COLO829 (cell line): ENCODE results near the gene PPP2R3A.
A peak's percentile ranks its signal among the peaks of the same experiment; 100 is the strongest.

Experiments used
- DNase-seq: peaks from one replicate; pipeline ENCODE4 v3.0.0; 2012; ENCODE audit warnings: low spot score

Gene PPP2R3A

DNA sequence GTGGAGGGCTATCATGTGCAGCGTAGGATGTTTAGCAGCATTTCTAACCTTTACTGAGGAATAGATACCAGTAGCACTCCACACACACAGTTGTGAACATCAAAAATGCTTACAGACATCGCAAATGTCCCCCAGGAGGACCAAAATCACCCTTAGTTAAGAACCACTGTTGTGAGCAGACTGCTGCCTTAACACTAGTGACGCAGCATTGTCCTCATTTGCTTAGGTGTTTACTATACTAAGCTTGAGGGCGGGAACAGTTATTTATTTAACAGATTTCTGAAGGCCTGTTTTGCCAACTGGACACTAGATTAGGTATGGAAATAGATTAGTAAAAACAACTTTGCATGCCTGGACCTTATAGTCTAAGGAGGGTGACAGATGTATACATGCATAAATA lies 2.3 kb downstream of the PPP2R3A start:
- DNase-seq = no peak

DNA sequence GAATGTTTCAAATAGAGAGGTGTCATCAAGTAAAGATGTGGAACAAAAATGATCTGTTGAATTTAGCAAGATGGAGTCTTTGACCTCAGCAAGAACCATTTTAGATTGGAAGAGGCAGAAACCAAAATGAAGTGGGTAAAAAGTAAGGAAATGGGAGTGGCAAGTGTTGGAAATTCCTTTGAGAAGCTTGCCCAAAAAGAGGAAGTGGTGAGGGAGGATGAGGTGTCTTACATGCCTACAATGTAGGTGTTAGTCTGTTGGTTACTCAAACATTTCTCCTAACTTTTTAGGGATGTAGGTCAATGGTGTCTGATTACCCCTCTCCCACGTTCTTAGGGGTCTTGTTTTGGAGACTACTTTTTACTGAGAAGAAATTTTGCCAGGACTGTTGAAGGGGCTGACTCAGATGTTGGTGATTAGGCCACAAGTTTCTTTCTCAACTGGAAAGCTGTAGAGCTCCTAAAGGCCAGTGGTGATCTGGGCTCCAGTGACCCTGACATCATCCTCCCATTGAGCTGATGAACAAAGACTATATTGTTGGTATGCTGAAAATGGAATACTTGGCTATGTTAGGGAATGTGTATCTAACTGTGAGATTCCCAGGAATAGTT lies 5.1 kb downstream of the PPP2R3A start:
- peak; percentile 94 for DNase-seq

DNA sequence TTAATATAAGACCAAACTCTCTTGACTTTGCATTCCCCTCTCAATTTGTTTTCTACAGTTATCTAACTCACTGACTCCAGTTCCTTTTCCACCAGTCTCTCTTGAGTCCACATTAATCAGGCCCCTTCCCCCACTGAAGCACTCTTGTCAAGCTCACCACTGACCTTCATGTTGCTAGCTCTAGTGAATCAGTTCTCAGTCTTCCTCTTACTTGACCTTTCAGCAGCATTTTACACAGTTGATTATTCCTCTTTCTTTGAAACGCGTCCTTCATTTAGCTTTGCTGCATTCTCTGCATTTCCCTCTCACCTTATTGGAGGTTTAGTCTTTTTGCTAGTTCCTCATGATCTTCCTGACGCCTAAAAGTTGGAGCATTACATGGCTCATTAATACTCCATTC lies 8.3 kb downstream of the PPP2R3A start:
- DNase-seq = no peak

DNA sequence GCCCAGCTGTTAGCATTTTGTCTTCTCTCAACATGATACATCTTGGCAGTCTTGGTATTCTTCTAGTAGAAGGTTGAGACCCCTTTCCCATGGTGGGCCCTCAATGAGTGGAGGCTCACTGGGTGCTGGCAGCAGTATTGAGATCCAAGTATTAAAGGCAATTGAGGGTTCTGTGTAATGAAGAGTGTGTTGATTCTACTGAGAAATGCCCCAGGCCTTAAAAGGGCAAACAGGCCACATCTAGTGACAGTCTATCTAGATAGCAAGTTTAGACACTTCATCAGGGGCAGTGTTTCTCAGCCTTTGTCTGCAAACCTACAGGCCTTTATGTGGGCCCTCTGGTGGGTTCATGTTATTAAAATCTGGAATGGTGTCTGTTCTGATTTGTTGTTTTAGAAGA lies 9.5 kb downstream of the PPP2R3A start:
- DNase-seq = no peak

DNA sequence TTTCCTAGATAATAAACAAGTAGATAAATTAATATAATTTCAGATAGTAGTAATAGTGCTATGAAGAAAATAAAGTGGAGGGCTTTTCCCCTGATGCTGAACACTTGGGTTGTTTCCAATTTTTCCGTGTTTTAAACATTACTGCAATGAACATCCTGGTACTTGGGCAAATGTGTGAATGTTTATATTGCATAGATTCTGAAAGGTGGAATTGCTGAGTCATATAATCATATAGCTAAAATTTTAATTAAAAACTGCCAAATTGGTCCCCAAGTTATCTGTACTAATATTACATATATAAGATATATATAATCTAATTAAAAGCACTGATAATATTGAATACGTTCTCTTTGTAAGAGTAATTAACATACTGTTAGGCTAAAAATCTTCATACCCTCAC lies 10.0 kb downstream of the PPP2R3A start:
- no peak for DNase-seq

DNA sequence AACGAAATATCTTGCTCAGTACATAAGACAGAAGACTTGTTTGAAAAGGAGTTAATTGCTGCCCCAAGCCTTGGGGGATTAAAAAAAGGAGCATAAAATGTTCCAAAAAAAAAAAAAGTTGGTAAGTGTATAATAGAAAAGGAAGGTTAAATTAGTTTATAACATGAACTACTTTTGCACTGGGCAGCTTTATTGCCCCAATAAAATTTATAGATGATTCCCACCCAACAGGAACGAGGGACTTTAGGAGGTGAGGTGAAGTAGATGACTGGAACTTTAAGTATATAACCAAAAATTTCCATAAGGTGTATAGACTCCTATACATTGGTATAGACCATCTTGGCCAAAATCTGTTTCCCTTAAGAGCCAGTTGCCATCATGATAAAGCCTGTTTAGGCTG lies 14.8 kb downstream of the PPP2R3A start:
- DNase-seq = no peak

DNA sequence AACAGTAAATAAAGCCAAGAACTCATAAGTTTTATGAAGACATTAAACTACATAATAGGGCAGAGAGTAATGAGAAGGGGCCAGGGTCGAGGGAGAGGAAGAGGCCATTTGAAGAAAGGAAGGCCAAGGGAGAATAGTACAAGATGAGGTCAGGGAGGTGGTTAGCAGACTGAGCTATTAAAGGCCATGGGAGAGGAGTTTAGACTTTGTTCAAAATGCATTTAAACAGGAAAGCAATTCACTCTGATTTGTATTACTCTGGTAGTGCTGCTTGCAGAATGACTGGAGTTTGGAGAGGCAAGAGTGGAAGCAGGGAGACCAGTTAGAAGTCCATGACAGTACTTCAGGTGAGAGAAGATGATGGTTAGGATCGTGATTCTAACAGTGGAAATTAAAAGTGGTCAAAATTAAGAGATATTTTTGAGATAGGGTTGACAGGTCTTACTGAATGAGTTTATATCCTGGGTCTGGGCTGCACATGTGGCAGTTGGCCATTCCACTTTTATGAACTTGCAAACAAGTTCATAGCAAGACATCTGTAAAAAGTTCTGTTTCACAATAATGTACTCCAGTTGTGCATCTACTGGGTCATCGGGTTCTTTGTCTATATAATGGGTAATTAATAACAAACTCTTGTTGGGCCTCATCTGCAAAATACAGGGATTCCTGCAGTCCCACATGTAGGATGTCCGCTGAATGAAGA lies 16.3 kb downstream of the PPP2R3A start:
- no peak for DNase-seq

DNA sequence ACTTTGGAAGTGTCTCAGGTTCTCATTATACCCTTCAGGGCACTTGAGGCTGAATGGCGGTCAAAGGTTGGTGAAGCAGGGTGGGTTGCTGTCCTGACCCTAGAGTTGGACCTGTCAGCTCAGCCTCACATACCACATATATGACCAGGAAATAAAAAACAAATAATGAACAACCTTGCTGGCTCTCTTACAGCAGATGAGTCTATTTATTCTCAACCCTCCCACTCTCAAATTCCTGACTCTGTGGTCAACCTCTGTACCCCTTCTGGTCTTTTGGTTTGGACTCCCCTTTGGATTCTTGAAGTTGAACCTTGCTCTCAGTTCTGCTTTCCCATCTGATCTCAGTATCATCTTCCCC lies 16.9 kb downstream of the PPP2R3A start:
- DNase-seq = no peak

DNA sequence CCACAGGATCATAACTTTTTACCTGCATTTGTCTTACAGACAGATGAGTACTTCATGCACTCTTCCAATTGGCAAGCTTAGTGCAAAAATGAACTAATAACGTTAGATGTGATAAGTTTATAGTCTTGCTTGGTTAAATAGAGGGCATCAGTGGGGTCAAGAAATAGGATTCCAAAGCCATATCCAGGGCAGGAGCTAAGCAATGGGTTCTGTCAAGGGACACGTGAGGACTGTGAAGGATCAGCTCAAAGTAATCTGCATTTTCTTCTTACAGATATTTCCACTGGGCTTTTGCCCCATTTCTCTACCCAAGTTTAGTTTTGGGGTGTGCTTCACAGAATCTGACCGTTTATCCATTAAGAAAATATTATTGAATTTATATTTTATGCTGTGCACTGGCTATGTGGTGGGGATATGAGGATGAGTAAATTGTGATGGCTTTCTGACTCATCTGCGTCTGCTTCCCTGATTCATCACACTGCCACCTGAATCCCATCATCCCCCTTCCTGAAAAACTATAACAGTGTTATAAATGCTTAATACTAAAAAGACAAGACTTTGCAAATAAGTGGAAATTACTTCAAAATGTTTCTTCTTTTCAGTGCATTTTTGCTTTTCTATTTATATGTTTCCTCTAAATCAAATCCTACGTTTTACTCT lies 17.5 kb downstream of the PPP2R3A start:
- DNase-seq = no peak

DNA sequence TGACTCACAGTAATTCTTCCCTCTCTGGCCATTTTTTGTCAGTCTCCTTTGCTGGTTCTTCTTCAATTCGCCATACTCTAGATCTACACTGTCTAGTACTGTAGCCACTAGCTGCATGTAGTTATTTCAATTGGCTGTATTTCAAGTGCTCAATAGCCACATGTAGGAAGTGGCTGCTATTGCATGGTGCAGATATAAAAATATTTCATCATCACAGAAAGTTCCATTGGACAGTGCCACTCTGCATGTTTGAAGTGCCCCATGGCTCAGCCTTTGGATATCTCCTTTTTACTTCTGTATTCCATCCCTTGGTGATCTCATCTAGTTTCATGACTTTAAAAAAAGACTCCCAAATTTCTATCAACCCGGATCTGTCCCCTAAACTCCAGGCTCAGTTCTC lies 22.1 kb downstream of the PPP2R3A start:
- DNase-seq = no peak

DNA sequence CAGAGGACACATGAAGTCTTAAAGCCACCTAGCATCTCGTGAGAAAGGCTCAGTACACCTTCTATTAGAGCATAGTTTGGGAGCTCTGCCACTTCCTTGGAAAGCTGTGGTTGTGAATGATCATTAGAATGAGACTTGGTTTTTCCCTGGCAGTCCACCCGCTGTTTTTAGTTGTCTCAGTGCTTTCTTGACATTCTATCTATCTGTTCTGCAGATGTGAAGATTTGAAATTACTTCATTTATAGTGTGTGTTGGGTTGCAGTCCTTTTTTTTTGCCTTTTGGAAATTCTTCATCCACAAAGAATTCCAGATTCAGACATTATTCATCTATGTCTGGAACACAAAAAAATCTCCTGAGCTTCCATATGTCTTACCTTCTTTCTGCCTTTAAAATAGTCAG lies 23.7 kb downstream of the PPP2R3A start:
- no peak for DNase-seq

DNA sequence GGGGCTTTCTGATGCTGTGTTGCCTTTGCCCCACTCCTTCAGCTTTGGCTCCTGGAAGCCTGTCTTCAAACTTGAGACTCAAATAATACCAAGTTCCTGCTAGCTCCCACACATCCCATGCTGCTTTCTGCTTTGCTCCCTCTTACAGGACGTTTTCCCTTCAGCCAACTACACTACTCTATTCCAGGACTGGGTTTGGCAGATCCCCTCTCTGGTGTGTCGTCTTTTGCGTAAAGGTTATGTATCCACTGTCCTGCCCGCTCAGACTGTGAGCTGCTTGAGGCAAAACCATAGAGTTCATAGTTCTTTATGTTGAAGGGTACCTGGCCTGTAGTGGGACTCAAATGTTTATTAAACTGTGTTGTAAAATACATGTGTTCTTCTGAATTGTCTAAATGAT lies 25.4 kb downstream of the PPP2R3A start:
- no peak for DNase-seq

DNA sequence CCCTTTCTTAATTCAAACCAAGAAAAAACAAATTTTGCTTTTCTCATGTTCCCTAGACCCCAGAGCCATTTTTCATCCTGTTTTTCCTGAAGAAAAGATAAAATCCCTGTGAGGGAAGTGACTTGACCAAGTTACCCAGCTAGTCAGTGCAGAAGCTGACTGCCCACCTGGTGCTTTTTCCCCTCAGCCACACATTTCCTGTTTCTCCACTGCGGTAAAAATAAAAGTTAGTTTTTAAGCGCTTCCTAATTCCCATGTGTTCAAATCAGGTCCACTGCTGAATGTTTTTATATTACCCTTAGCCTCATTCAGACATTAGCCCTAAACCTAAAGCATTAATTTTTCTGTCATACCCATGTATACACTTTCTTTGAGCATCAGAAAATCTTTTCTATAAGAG lies 26.1 kb downstream of the PPP2R3A start:
- DNase-seq = no peak

DNA sequence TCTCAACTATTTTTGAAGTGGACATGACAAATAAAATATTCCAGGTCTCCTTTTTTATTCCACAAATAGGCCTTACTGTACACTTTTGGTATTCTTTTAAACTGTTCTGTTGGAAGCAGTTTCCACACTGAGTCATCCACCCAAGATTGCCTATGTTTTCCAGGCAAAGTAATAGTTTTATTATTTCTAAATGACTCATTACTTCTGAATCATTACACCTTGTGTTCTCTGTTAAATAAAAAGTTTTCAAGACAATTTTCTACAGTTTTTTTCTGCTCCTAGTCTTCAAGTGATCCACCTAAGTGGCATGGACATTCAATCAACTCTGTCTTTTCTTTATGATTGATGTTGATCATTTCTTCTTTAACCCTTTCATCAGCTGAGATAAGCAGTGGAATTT lies 26.5 kb downstream of the PPP2R3A start:
- DNase-seq = peak; percentile 79

DNA sequence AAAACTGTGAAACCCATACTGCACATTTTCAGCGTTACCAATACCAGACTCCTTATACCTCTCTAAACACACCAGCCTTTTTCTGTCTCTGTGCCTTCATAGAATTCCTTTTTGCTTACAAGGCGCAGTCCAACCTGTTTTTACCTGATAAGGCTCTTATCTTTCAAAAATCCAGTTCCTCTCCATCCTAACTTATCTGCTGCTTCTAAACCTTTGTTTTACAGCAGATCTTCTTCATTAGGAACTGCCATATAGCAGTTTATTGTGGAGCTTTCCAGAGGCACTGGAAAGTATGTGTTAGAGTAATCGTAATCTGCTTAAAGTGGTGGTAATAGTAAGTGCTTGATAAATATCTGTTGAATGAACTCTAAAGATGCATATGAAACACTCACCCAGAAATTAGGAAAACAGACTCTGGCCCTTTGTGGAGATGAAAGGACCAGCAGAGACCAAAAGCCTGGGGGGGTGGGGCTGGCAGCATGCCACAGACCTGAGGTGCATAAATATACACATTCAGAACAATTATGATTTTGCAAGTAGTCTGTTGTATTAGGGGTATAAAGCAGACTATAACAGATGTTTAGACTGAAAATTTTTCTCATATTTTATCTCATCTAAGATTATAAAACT lies 29.3 kb downstream of the PPP2R3A start:
- no peak for DNase-seq

DNA sequence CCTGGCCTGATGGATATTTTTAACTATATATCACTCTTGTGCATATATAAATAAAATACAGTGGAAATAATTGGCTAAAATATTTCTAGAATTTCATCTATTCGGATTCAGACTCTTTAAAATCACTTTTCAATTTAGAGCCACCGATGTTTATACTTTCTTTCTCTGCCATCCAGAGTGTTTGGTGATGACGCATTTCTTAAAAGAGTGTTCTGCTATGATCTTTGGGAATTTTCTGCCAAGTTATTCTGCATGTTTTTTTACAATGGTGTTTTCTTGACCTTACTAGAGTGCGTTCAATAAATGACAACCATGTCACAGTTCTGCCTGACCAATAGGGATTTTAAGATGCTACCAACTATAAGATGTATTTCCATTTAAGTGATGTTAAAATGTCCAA lies 30.2 kb downstream of the PPP2R3A start:
- no peak for DNase-seq

DNA sequence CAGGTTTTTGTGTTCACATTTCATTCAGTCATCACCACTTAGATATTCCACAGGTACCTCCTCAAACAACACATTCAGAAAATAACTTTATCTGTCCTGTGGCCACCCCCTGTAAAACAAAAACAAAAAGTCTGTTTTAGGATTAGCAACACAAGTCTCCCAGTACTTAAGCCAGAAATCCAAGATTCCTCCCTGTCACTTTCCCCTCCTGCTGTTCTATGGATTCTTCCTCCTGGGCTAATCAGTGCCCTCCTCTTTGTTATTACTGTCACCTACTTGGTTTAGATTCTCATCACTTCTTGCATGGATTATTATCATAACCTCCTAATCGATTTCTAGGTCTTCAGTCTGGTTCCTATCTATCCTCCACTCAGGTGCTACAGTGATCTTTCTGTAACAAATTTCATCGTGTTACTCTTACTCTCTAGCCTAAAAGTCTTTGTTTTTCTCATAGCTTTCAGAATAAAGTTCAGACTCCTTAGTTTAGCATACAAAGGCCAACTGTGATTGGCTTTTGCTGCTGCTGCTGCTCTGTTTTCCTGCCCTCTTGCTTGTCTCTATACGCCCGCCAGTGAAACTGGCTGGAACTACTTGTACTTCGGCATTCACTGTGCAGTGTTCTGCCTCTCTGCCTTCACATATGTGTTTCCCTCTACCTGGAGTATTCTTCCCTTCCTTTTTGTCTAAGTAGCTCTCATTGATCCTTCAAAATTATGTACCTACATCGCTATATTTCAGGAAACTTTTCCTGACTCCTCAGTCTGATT lies 32.2 kb downstream of the PPP2R3A start:
- DNase-seq = no peak

DNA sequence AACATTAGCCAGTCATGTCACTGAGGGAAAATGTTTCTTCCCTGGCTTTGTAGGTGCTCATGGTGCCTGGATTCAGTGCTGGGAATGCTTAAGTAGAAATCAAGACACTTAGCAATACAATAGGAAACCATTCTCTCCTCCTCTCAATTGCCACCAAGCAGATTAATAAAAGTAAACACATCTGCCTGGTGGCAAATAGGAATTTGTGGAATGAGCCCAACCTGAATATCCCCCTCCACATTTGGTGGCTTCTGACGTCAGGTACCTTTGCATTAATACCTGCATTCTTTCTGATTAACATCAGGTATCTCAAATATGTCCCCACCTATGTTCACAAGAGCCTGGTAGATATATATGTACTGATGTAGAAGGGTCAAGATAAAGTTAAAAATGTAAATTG lies 42.7 kb downstream of the PPP2R3A start:
- DNase-seq = no peak

DNA sequence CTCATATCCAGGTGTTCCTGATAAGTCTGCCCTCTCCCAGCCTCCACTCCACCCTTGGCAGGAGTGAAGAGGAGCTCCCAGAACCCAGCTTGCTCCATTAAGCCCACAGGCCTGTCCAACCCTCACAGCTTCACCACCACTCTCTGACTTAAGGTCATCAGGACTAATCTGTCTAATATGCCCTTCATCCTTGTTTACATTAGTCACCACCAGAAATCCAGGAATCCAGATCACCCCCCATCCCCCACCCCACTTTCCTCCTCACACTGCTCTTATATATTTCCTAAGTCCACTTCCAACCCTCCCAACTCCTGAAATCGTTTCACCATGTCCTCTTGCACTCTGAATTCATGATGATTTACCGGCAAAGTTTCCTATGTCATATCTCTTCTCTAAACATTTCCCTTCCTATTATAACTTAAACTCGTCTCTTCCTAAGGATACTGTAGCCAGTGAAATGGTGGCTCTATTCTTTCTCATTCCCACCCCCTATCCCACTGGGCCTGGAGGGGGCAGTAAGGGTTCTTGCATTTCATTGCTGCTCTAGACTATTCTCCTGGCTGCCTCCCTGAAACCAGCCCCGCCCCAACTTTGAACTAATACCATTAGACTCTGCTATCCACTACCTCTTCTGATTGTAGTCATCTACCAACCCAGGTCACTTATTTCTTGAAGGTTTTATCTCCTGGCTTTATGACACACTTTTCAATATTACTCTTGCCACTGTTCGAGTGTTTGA lies 43.4 kb downstream of the PPP2R3A start:
- no peak for DNase-seq

DNA sequence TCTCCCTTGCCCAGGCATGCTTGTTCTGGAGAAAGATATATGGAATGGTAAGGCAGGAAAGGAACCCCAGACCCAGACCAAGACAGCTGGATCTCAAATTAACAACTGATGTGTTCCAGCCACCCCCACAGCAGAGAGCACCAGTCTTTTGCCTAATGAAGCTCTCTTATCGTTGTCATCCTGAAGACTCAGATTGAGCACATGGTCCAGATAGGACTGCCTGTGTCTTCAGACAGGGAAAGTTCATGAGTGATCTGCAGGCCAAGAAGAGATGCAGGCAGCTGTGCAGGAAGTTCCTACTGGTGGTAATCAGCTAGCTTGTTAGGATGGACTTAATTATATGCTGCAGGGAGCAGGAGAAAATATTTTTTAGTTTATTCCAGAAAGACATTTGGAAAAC lies 53.3 kb downstream of the PPP2R3A start:
- no peak for DNase-seq

DNA sequence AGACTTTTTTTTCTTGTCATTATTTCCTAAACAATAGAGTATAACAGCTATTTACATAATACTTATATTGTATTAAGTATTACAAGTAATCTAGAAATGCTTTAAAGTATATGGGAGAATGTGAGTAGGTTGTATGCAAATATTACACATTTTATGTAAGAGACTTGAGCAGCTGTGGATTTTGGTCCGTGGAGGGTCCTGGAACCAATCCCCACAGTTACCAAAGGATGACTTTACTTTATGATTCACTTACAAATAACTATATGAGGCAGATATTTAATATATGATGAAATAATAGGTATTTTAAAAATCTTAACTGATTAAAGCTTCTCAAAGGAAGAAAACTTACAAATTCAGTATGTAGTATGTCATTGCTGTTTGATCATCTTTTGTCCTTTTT lies 56.3 kb downstream of the PPP2R3A start:
- DNase-seq = no peak
